Measurements from ENCODE around the gene VASP.
"Not testable (repeated sequence)": the region's sequence is repeated elsewhere in the genome, so short reads cannot be mapped to it uniquely, and the experiment has no call there.

Gene VASP

GRCh38 chr19:45509692-45510015 lies 2.4 kb downstream of the VASP start:
- H3K4me3 ChIP-seq: peak overlapping the region; percentile 94
- no peak for TF ChIP-seq CTCF (IDR thresholded peaks at IDR 0.05)
- no peak for DNase-seq (ENCODE audit: low spot score)
- peak overlapping the region; percentile 85 to 91 for H3K27ac ChIP-seq

DNA sequence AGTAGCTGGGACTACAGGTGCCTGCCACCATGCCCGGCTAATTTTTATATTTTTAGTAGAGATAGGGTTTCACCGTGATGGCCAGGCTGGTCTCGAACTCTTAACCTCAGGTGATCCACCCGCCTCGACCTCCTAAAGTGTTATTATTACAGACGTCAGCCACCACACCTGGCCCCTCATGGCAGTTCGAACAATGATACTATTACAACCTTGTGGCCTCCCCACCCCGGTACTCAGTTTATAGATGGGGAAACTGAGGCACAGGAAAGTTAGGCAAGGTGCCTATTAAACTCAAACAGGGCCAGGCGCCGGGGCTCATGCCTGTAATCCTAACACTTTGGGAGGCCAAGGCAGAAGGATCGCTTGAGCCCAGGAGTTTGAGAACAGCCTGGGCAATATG lies 3.1 kb downstream of the VASP start:
- not testable (repeated sequence) for H3K4me3 ChIP-seq; DNase-seq (ENCODE audit: low spot score)
- peak overlapping the region; percentile 85 to 91 for H3K27ac ChIP-seq

DNA sequence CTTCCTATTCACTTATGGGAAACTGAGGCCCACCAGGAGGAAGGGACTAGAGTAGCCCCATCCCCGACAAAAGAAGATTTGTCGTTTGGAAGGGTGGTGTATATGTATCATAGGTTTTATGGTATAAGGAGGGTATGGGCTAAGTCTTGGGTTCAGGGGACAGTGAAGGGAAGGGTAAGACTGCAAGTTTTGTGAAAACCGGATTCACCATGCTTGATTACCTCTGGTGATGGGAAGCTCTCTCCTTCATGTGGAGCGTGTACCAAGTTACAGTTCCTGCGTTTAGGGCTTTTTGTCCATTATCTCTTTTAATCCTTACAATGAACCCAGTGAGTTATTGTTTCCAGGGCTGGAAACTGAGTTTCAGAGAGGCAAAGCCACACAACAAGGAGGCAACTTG lies 3.8 kb downstream of the VASP start:
- H3K4me3 ChIP-seq: no peak overlapping the region
- no peak for DNase-seq (ENCODE audit: low spot score)
- no peak for TF ChIP-seq CTCF (IDR thresholded peaks at IDR 0.05)
- H3K27ac ChIP-seq: peak overlapping the region in 1 of 2 donors; percentile 85

- Histone ChIP-seq H3K4me3 (no peak overlapping the region), H3K27ac (no peak overlapping the region)
- no peak for DNase-seq (ENCODE audit: low spot score)
Measured at GRCh38 chr19:45512881-45513483, 5.7 kb downstream of the VASP start.

DNA sequence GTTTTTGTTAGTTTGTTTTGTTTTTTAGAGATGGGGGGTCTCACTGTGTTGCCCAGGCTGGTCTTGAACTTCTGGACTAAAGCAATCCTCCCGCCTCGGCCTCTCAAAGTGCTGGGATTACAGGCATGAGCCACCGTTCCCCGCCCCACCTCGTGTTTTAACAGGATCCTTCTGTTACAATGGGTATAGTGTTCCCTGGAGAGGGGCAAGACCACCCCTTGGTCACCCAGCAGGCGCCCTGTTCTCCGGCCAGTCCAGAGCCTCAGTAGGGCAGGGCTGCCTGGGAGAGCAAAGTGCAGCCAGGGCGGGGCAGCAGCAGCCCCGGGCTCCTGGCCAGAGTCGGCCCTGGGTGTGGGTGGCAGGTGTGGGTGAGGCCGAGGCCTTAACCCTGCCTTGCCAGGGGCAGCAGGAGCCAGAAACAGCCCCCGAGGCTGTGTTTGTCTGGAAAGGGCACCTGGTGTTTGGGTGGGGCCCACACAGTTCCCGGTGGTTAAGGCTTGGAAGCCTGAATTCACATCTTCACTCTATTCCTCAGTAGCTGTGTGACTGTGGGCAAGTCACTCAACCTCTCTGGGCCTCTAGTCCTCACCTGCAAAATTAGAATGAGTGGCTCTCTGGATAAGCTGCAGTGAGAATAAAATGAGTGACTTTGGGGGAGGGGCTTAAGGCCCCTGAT lies 7.2 kb downstream of the VASP start:
- TF ChIP-seq CTCF (IDR thresholded peaks at IDR 0.05): no peak
- Histone ChIP-seq H3K4me3 (peak overlapping the region; percentile 49), H3K27ac (peak overlapping the region; percentile 4 to 83)
- no peak for DNase-seq (ENCODE audit: low spot score)

More at GRCh38 chr19:45512881-45513483, 5.7 kb downstream of the VASP start:
- no peak for TF ChIP-seq CTCF (IDR thresholded peaks at IDR 0.05)

GRCh38 chr19:45515081-45515624 lies 7.9 kb downstream of the VASP start:
- peak overlapping the region in 1 of 2 donors; percentile 83 for H3K27ac ChIP-seq
- no peak for DNase-seq (ENCODE audit: low spot score)
- no peak for TF ChIP-seq CTCF (IDR thresholded peaks at IDR 0.05)
- H3K4me3 ChIP-seq: peak overlapping the region; percentile 49

DNA sequence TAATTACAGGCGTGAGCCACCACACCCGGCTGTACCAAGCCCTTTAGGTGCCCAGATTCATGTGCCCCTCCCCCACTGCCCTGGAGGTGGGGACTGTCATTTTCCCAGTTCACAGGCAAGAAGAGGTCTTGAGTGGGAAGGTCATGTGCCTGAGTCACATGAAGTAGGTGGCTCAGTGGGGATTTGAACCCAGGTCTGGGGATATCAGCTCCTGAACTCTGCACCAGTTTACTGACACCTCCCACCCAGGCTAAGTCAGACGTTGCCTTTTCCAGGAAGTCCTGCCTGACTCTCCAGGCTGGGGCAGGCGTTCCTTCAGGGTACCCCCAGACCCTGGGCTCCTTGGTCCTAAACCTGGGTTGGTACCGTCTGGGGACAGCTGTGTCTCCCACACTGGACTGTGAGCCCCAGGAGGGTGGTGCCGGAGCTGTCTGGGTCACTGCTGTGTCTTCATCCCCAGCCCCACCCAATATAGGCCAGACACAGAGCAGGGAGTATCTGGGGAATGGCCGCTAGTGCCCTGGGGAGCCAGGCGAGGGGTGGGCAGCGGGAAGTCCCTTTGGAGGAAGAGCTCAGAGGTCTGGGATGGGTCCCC lies 8.6 kb downstream of the VASP start:
- H3K27ac ChIP-seq: peak overlapping the region in 1 of 2 donors; percentile 83

More for the DNA sequence above, 8.6 kb downstream of the VASP start:
- H3K4me3 ChIP-seq: no peak overlapping the region
- DNase-seq (ENCODE audit: low spot score): no peak
- TF ChIP-seq CTCF (IDR thresholded peaks at IDR 0.05): no peak

All from coronary artery (tissue), 2 donors.